DND-41 (cell line): ENCODE results near the gene GALM.

ENCODE experiments used
- EZH2 ChIP-seq: IDR thresholded peaks from 3 replicates; pipeline ENCODE4 v1.6.1; 2012; ENCODE audit warnings: borderline replicate concordance, low read depth, mild to moderate bottlenecking, moderate library complexity, low read length, inconsistent platforms; ENCODE audit not compliant: severe bottlenecking
- TF ChIP-seq, protein P1 (sequence below): IDR thresholded peaks from 2 replicates; pipeline ENCODE4 v1.5.1; 2012; ENCODE audit warnings: borderline replicate concordance, low read length, moderate library complexity, mild to moderate bottlenecking; ENCODE audit not compliant: poor library complexity, severe bottlenecking; ENCODE audit errors: extremely low read depth

DNA sequence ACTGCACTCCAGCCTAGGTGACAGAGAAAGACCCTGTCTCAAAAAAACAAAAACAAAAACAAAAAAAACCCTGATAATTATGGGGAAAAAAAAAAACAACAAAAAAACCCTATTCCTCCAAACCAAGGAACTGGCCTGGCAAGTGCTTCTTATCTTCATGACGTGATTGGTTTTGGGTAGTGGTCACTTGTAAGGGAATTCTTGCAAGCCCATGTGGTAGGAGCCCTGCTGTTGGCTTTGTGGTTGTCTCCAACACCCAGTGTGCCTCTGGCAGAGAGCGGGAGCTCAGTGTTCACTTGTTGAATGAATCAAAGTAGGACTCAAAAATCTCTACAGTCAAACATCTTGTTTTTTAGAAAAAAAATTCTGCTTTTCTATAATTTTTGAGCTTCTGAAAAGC lies 6.0 kb downstream of the GALM start:
- TF ChIP-seq, protein P1, sequence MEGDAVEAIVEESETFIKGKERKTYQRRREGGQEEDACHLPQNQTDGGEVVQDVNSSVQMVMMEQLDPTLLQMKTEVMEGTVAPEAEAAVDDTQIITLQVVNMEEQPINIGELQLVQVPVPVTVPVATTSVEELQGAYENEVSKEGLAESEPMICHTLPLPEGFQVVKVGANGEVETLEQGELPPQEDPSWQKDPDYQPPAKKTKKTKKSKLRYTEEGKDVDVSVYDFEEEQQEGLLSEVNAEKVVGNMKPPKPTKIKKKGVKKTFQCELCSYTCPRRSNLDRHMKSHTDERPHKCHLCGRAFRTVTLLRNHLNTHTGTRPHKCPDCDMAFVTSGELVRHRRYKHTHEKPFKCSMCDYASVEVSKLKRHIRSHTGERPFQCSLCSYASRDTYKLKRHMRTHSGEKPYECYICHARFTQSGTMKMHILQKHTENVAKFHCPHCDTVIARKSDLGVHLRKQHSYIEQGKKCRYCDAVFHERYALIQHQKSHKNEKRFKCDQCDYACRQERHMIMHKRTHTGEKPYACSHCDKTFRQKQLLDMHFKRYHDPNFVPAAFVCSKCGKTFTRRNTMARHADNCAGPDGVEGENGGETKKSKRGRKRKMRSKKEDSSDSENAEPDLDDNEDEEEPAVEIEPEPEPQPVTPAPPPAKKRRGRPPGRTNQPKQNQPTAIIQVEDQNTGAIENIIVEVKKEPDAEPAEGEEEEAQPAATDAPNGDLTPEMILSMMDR: no peak
- no peak for TF ChIP-seq EZH2
